GM06990 (cell line): ENCODE results near the gene GDF7.

ENCODE experiments used
- DNase-seq: peaks from one replicate; pipeline ENCODE4 v3.0.0-alpha.2; 2011; ENCODE audit not compliant: insufficient read length; ENCODE audit errors: extremely low read depth
- H3K27me3 ChIP-seq: replicated peaks from 2 replicates; pipeline ENCODE4 v1.6.0; 2011; ENCODE audit warnings: low read length; ENCODE audit not compliant: control insufficient read depth, insufficient read depth
- H3K36me3 ChIP-seq: 2 replicates; pipeline ENCODE4 v1.5.1; 2011; ENCODE audit warnings: low read length; ENCODE audit not compliant: control insufficient read depth, insufficient read depth
- H3K4me3 ChIP-seq: replicated peaks from 2 replicates; pipeline ENCODE4 v1.5.1; 2011; ENCODE audit warnings: low read depth, mild to moderate bottlenecking, control low read depth, low read length
- TF ChIP-seq, protein P1 (sequence below): IDR thresholded peaks from 2 replicates; pipeline ENCODE4 v1.5.1; 2011; ENCODE audit warnings: low read length, control low read depth, mild to moderate bottlenecking, inconsistent platforms; ENCODE audit not compliant: insufficient read depth, poor library complexity, severe bottlenecking

The GDF7 gene

DNA sequence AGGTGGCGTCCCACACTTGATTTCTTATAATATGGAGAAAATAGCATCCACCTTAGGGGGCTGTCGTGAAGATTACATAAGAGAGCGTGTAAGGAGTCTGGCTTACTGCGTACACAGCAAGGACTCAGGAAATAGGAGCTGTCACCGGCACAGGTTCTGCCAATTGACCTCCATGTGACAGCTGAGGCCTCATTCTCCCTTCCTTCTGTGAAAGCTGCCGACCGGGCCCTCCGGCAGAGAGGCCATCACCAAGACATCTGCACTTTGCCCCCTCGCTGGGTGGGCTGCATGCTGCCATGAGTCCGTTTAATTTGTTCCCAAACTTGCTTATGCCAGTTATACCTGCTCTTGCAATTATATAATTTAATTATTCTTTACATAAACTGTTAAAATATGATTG lies 43.7 kb upstream of the GDF7 start:
- no peaks in the 10 kb centered on the region for H3K27me3 ChIP-seq
- H3K36me3 ChIP-seq = peaks cover 3% of the 10 kb centered on the region
- H3K4me3 ChIP-seq = no peak overlapping the region
- no peak for DNase-seq
- TF ChIP-seq, protein P1, sequence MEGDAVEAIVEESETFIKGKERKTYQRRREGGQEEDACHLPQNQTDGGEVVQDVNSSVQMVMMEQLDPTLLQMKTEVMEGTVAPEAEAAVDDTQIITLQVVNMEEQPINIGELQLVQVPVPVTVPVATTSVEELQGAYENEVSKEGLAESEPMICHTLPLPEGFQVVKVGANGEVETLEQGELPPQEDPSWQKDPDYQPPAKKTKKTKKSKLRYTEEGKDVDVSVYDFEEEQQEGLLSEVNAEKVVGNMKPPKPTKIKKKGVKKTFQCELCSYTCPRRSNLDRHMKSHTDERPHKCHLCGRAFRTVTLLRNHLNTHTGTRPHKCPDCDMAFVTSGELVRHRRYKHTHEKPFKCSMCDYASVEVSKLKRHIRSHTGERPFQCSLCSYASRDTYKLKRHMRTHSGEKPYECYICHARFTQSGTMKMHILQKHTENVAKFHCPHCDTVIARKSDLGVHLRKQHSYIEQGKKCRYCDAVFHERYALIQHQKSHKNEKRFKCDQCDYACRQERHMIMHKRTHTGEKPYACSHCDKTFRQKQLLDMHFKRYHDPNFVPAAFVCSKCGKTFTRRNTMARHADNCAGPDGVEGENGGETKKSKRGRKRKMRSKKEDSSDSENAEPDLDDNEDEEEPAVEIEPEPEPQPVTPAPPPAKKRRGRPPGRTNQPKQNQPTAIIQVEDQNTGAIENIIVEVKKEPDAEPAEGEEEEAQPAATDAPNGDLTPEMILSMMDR = no peak

DNA sequence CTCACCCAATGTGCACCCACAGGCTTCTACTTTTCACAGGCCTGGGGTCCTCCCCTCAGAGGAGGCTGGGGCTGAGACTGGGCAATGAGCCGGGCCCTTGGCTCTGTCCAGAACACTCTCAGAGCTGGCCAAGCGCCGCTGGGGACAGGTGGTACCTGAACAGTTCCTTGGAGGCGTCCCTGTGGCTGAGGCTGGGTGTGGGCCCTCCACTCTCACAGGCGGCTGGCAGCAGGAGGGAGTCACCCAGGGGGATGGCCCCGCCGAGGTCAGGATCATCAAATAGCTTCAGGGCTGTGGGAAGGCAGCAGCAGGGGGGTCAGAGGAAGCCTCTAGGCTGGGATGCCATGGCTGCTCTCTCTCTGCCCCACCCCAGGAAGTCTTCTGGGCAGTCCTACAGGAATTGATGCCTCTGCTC lies 43.2 kb upstream of the GDF7 start:
- no peaks in the 10 kb centered on the region for H3K27me3 ChIP-seq
- TF ChIP-seq, protein P1 = no peak
- DNase-seq = no peak
- H3K36me3 ChIP-seq = peaks cover 3% of the 10 kb centered on the region
- no peak overlapping the region for H3K4me3 ChIP-seq

DNA sequence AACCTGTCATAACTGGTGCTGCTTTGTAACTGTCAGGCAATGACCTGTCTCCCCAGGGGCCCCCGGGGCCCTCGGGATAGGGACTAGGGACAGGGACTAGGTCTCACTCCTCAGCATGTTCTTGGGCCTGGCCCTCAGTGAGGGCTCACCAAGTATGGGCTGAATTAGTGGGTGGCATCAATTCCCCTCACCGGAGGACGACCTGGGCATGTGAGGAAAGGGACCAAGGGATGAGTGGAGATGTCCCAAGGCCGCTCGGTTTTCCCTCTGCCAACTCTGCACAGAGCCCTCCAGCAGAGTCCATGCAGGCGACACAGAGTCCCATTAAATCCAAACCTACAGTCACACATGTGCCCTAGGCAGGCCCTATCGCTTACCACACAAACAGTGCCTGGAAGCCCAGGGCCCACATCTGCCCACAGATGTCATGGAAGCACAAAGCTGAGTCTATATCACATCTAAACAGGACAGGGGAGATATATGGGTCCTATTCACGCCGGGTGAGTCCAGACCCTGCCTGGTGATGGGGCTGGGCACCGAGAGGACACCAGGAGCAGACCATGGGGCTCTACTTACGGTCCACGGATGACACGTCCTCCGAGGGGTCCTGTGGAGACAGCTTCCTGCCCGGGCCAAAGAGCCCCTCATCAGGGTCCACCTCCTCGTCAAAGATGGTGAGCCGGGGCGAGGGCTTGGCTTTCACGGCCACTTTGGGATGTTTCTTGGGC lies 42.6 kb upstream of the GDF7 start:
- no peak for DNase-seq
- TF ChIP-seq, protein P1 = no peak
- Histone ChIP-seq H3K4me3 (no peak overlapping the region), H3K27me3 (no peaks in the 10 kb centered on the region), H3K36me3 (peaks cover 3% of the 10 kb centered on the region)

DNA sequence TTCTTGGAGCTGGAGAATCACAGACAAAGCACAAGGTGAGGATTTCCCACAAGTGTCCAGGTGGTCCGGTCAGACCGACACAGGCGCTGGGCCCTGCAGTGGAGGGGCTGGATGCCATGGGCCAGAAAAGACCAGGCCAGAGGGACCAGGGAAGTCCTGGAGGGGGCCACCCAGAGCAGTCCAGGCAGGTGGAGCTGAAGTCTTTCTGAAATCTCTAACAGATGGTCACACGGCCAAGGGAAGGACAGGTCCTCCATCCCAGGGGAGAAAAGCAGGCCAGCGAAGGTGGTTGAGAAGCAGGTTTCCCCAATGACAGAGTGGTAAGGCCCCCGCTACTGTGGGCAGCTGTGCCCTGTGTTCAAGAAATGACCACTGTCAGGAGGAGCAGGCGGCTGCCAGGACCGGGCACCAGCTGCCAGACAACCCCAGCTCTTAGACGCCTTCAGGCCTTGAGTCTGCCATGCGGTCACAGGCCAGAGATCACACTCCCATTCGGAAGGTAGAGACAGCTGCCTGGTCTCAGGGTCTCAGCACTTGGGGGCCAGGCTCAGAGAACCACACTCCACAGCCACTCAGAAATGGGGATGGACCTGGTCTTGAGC lies 42.0 kb upstream of the GDF7 start:
- TF ChIP-seq, protein P1 = no peak
- H3K36me3 ChIP-seq = peaks cover 3% of the 10 kb centered on the region
- H3K27me3 ChIP-seq = no peaks in the 10 kb centered on the region
- no peak overlapping the region for H3K4me3 ChIP-seq
- DNase-seq = no peak

DNA sequence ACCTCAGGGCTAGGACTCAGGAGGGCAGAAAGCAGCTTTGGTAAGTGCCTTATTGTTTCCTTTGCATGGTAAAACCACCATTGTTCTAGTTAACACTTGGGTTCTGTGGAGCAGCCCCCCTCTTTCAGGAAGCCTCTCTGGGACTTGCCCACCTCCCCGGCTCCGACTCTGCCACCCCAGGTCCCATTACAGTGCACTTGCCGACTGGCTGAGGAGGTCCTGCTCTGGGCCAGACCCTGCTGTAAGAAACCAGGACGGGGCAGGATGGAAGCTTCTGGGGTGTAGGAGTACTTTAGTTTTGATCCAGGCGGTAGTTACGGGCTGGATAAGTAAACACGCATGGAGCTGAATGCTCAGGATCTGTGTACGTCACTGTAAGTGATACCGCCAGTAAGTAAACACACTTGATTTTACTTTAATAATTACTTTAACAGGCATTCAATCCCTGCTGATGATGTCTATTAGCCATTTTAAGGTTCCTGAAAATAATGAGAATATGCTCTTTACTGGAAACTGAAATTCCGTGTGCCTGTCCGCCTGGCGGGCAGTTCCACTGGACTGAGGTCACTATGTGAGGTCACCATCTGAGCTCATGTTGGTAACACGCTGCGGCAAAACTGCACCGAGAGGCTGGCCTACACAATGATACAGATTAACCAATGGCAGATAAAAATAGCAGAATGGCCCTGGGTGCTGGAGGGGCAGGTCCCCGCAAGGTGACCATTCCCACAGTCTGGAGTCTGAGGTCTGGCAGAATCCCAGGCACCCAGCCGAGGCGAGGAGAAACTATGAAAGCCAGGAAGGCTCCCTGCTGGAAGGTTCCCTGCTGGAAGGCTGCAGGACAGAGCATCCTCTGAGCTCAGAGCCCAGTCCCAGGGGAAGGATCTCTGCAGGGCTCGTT lies 41.2 kb upstream of the GDF7 start:
- TF ChIP-seq, protein P1 = no peak
- Histone ChIP-seq H3K4me3 (no peak overlapping the region), H3K36me3 (peaks cover 3% of the 10 kb centered on the region), H3K27me3 (no peaks in the 10 kb centered on the region)
- no peak for DNase-seq
